Measurements from ENCODE around the gene RAD54L.

GRCh38 chr1:46236882-46237281 lies 10.7 kb upstream of the RAD54L start:
- TF ChIP-seq GATA2 (IDR thresholded peaks at IDR 0.05; ENCODE audit: low read depth, low read length): no peak
- TF ChIP-seq GATA3 (IDR thresholded peaks at IDR 0.05; ENCODE audit: low read depth, low read length): no peak
